ENCODE results near the gene ARHGAP10. TPM values are rescaled to one million over a fixed set of nuclear protein-coding genes. Genes with fewer than 3 reads are reported as not detected.
A peak's percentile ranks its signal among the peaks of the same experiment; 100 is the strongest.

The ARHGAP10 gene
- total RNA-seq, 2 experiments from 2014 or later: 6.5 to 6.6 TPM

DNA sequence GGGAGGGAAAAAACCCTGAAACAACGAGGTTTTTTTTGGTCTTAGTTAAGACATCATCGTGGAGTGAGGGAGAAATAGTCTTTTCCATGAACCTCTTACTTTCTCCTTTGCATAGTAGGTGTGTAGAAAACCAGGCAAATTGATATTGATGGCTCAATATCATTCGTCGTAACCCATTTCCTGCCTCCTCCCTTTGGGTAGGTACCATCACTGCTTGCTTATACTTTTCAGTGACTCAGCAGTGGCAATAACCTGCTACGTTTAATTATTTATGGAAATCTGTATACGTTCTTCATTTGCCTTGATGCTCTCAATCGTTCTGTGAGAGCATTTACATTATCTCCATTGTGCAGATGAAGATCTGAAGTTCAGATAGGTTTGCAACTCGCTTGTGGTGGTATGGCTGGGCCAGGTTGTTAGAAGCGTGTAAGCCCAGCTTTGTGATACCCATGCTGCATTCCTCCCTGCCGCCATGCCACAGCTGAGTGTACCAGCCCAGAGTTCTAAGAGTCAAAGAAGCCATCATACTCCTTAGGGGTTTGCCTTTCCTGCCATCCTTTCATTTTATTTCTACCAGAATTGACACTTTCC is 212.9 kb downstream of the ARHGAP10 start:
- POLR2A ChIA-PET: no interaction called here
- Mint-ChIP-seq H3K9me3 (no peaks in the 10 kb centered on the region), H3K4me3 (no peak overlapping the region), H3K36me3 (peaks cover 16% of the 10 kb centered on the region), H3K4me1 (peaks cover 27% of the 10 kb centered on the region), H3K27ac (peak overlapping the region; percentile 36), H3K27me3 (no peaks in the 10 kb centered on the region)
- ATAC-seq (ENCODE audit: low read depth) (no peak), DNase-seq (no peak)

DNA sequence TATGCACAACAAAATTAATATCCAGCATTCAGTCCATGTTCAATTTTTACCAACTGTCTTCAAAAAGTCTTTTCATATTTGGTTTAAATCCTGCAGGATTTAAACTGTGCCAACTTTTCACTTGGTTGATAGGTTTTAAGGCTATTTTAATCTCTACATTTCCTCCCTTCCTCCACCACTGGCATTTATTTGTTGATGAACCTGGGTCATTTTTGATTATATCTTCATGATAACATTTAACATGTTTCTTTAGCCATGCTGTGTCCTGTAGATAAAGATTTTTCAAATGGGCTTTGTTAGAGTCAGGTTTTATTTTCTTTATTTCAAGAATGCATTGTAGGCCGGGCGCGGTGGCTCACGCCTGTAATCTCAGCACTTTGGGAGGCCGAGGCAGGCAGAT is 216.4 kb downstream of the ARHGAP10 start:
- H3K4me1 Mint-ChIP-seq: peaks cover 17% of the 10 kb centered on the region
- no peak for ATAC-seq (ENCODE audit: low read depth)
- H3K27me3 Mint-ChIP-seq: no peaks in the 10 kb centered on the region
- no peak overlapping the region for H3K4me3 Mint-ChIP-seq
- H3K9me3 Mint-ChIP-seq: no peaks in the 10 kb centered on the region
- no peak for DNase-seq
- H3K27ac Mint-ChIP-seq: no peak overlapping the region
- POLR2A ChIA-PET: no interaction called here
- peaks cover 22% of the 10 kb centered on the region for H3K36me3 Mint-ChIP-seq

DNA sequence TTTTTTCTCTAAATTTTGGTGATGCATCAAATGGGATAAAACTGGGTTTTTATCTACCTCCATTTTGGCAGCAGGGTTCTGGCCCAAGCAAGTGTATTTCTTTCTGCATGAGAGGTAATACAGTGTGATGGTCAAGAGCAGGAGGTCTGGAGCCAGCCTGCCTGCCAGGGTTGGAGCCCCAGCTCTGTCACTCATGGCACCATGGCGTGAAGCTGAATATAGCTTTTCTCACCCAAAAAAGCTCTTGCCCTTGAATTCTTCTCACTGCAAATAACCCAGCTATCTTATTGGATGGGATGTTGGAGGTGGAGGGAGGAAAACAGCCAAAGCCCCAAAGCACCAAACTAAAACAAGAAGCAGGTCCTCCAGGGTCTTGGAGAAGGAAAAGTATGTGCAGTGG is 218.4 kb downstream of the ARHGAP10 start:
- POLR2A ChIA-PET: no interaction called here
- Mint-ChIP-seq H3K27me3 (no peaks in the 10 kb centered on the region), H3K36me3 (peaks cover 20% of the 10 kb centered on the region), H3K4me1 (no peaks in the 10 kb centered on the region), H3K9me3 (no peaks in the 10 kb centered on the region), H3K4me3 (no peak overlapping the region), H3K27ac (no peak overlapping the region)
- ATAC-seq (ENCODE audit: low read depth) (no peak), DNase-seq (no peak)

DNA sequence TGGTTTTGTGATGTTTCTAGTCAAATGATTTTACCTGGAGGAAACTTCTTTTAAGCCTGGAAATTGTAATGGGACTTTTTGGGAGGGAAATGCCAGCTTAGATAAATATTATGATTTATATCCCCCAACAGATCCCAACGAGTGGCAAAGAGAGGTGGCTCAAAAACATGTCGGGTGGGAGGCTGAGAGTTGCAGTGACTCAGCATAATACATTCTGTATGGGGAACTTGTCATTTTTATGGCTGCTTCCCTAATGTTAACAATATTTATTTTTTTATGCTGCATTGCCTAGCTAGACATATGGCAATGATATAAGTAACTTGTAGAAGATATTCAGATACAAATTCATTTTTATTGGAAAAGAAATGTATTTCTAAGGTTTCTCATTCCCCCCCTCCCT is 219.0 kb downstream of the ARHGAP10 start:
- no peak for ATAC-seq (ENCODE audit: low read depth)
- no peaks in the 10 kb centered on the region for H3K27me3 Mint-ChIP-seq
- H3K4me3 Mint-ChIP-seq: no peak overlapping the region
- POLR2A ChIA-PET: no interaction called here
- H3K9me3 Mint-ChIP-seq: no peaks in the 10 kb centered on the region
- peaks cover 20% of the 10 kb centered on the region for H3K36me3 Mint-ChIP-seq
- H3K4me1 Mint-ChIP-seq: no peaks in the 10 kb centered on the region
- no peak for DNase-seq
- no peak overlapping the region for H3K27ac Mint-ChIP-seq

DNA sequence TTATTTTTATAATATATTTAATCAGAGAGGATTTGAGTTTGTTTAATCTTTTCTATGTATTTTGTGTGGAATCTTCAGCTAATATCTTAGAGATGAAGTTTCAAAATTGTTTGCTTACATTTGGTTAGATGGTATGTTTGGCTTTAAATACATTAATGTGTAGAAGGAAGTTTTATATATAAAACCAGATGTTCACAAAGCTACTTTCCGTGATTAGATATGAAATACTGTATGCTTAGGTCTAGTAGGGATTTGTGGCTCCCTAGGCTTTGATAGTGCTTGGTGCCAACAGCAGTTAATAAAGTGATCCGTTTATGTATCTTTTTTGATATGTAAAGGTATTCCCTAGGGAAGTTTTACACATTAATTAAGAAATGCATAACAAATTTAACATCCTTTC is 223.0 kb downstream of the ARHGAP10 start:
- H3K4me3 Mint-ChIP-seq: no peak overlapping the region
- peaks cover 19% of the 10 kb centered on the region for H3K36me3 Mint-ChIP-seq
- no peak for DNase-seq
- H3K9me3 Mint-ChIP-seq: no peaks in the 10 kb centered on the region
- ATAC-seq (ENCODE audit: low read depth): no peak
- POLR2A ChIA-PET: no interaction called here
- H3K4me1 Mint-ChIP-seq: no peaks in the 10 kb centered on the region
- H3K27me3 Mint-ChIP-seq: no peaks in the 10 kb centered on the region
- no peak overlapping the region for H3K27ac Mint-ChIP-seq

DNA sequence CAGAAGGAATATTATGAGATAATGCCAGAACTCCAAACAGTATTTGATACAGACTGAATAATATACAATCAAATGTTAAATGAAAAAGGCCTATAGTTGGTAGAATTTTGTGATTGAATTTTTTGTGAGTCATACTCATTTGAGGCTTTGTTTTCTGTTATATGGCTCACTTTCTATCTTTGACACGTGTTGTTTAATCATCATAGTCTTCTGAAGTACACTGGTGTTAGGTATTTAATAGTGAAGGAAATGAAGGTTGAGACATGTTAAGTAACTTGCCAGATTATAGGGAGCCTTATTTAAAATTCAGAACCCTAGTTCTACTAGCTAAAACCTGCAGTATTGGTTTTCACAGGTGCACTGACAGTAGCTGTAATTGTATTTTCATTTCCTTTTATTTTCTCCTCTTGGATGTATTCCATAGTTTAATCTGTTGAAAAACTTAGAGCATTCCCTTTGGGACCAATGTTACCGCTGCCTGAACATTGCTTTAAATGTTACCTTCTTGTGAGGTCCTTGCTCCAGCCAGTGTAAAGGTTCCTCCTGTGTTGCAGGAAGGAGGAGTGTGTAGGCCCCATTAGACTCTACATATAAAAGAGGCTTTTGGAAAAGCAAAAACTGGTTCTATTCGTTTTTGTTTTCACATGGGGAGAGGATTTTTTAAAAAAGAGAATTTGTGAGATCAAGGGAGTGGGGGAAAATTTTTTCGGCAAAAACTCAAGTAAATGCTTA is 224.1 kb downstream of the ARHGAP10 start:
- POLR2A ChIA-PET: no interaction called here
- no peak overlapping the region for H3K27ac Mint-ChIP-seq
- H3K4me1 Mint-ChIP-seq: no peaks in the 10 kb centered on the region
- H3K4me3 Mint-ChIP-seq: no peak overlapping the region
- peaks cover 13% of the 10 kb centered on the region for H3K36me3 Mint-ChIP-seq
- H3K27me3 Mint-ChIP-seq: no peaks in the 10 kb centered on the region
- DNase-seq (no peak), ATAC-seq (ENCODE audit: low read depth) (no peak)
- H3K9me3 Mint-ChIP-seq: no peaks in the 10 kb centered on the region

DNA sequence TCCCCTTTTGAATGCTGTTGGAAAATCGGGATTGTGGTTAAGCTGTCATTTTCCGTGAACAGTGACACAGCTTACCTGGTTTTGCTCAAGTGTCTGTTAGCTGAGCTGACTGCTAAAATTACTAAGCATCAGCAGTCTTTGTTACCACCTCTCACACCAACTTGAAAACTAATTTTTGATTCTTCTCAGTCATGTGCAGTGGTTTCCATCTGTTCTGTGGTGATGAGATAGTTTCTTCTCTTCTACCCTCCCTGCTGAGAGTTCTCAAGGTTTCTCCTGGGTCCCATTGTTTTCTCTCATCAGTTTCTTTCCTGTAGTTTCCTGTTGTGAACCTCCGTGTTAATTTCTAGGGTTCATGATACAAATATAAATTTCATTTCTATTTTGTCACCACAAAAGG is 225.6 kb downstream of the ARHGAP10 start:
- Mint-ChIP-seq H3K9me3 (no peaks in the 10 kb centered on the region), H3K36me3 (peaks cover 11% of the 10 kb centered on the region), H3K27me3 (no peaks in the 10 kb centered on the region), H3K4me1 (no peaks in the 10 kb centered on the region), H3K27ac (no peak overlapping the region), H3K4me3 (no peak overlapping the region)
- POLR2A ChIA-PET: no interaction called here
- DNase-seq (no peak), ATAC-seq (ENCODE audit: low read depth) (no peak)

DNA sequence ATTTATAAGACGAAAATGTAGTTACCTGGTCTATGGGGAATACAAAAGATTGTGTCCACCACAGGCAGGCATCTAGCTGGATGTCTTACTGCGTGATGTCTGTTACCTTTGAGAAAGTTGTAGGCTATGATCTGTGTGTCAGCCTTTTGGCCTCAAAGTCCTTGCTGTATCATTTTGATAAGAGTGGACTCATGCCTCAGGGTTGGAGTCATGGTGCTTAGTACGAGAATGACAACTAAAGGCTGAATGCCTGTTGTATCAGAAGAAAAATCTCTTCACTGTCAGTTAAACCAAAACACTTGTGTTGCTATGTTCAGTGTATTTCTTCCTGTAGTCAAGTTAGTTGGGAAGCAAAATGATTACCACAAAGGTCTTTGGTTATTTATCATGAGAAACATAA is 226.2 kb downstream of the ARHGAP10 start:
- Mint-ChIP-seq H3K27ac (no peak overlapping the region), H3K9me3 (no peaks in the 10 kb centered on the region), H3K4me1 (no peaks in the 10 kb centered on the region), H3K36me3 (peaks cover 11% of the 10 kb centered on the region), H3K4me3 (no peak overlapping the region), H3K27me3 (no peaks in the 10 kb centered on the region)
- POLR2A ChIA-PET: no interaction called here
- ATAC-seq (ENCODE audit: low read depth) (no peak), DNase-seq (no peak)

DNA sequence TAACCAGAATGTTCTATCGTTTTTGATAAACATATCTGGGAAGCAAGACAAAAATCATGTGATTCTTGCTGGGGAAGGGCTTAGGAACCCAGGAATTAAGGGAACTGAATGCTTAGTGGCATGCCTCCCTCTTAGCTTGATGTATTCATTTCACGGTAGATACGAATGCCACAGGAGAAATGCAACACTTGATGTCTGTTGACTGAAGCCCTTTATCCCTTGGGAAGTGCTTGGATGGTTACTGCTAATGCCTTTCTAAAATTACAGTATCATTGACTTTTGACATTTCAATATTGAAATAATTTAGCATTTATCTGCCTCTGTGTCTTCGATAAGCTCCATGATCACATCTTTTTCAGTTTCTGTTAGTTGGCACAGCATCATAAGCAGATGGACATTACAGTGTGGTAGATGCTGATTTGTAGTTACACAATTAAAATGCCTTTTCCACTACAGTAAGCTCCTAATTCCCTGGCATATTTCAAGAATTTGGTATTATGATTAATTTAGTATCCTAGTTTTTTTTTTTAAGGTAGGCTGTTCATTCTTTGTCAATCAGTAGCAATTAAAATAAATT is 226.7 kb downstream of the ARHGAP10 start:
- Mint-ChIP-seq H3K4me3 (no peak overlapping the region), H3K27ac (no peak overlapping the region), H3K4me1 (no peaks in the 10 kb centered on the region), H3K9me3 (no peaks in the 10 kb centered on the region), H3K27me3 (no peaks in the 10 kb centered on the region), H3K36me3 (peaks cover 11% of the 10 kb centered on the region)
- ATAC-seq (ENCODE audit: low read depth) (no peak), DNase-seq (no peak)
- POLR2A ChIA-PET: interaction anchor here (0.7 kb wide), 1 partner anchor 467 kb away, joined by 3 read pairs; no protein-coding TSS in a partner anchor

DNA sequence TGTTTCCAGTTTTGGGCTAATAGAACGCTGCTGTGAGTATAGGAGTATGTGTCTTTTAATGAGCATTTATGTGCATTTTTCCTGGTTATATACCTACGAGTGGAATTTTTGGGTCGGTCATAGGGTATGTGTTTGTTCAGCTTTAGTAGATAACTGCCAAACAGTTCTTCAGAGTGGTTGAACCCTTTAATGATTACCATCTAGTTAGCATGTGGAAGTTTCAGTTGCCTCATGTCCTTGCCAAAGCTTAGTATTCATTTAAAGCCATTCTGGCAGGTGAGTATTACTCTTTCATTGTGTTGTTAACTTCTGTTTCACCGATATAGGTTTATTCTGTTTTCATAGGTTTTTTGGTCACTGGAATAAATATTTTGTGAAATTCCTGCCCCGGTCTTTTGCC is 229.1 kb downstream of the ARHGAP10 start:
- no peak overlapping the region for H3K4me3 Mint-ChIP-seq
- POLR2A ChIA-PET: interaction anchor here (0.5 kb wide), 1 partner anchor 69 kb away, joined by 5 read pairs; no protein-coding TSS in a partner anchor
- no peak for DNase-seq
- no peaks in the 10 kb centered on the region for H3K4me1 Mint-ChIP-seq
- no peak overlapping the region for H3K27ac Mint-ChIP-seq
- H3K27me3 Mint-ChIP-seq: no peaks in the 10 kb centered on the region
- no peaks in the 10 kb centered on the region for H3K9me3 Mint-ChIP-seq
- H3K36me3 Mint-ChIP-seq: peaks cover 9% of the 10 kb centered on the region
- ATAC-seq (ENCODE audit: low read depth): no peak

DNA sequence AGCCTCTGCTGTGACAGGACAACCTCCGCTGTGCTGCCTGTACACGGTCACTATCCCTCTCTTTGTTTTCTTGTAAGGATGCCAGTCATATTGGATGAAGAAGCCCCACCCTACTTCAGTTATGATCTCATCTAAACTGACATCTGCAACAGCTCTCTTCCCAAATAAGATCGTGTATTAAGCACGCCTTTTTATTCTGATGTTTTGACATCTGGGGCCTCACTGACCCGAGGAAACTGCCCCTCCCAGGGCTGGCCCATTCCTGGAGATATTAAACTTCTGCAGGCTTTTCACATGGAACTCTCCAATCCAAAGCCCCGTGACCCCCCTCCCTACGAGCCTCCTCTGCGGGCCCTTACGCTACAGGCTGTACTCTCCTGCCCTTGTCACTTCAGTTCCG is 232.0 kb downstream of the ARHGAP10 start:
- POLR2A ChIA-PET: no interaction called here
- H3K4me1 Mint-ChIP-seq: no peaks in the 10 kb centered on the region
- H3K4me3 Mint-ChIP-seq: no peak overlapping the region
- DNase-seq (no peak), ATAC-seq (ENCODE audit: low read depth) (no peak)
- no peaks in the 10 kb centered on the region for H3K9me3 Mint-ChIP-seq
- peaks cover 4% of the 10 kb centered on the region for H3K36me3 Mint-ChIP-seq
- no peaks in the 10 kb centered on the region for H3K27me3 Mint-ChIP-seq
- H3K27ac Mint-ChIP-seq: no peak overlapping the region

DNA sequence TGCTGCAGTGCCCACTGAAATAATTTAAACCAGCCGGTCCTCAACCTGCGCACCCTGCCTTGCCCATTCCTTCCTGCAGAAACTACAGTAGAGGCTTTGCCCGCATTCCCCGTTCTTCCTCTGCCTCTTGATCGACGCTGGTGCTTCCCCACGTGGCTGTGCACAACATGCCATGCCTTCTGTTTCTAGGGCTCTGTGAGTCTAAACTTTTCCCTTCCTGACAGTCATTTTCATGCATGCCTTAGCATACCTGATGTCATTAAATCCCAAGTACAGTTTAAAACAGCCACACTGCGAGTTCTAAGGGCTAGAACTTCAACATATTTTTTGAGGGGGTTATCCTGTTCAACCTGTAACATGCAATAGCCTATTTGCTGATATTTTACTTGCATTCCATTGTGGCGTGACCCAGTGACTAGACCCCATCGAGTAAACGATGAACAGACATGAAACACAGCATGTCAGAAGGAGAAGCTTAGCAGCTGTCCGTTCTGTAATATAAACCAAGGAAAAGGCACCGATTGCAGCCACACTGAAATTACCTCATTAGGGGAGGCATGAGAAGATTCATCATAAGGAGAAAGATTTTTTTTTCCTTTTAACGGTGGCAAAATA is 232.5 kb downstream of the ARHGAP10 start:
- peaks cover 4% of the 10 kb centered on the region for H3K36me3 Mint-ChIP-seq
- DNase-seq (no peak), ATAC-seq (ENCODE audit: low read depth) (no peak)
- no peak overlapping the region for H3K4me3 Mint-ChIP-seq
- no peaks in the 10 kb centered on the region for H3K9me3 Mint-ChIP-seq
- POLR2A ChIA-PET: no interaction called here
- H3K4me1 Mint-ChIP-seq: no peaks in the 10 kb centered on the region
- H3K27ac Mint-ChIP-seq: no peak overlapping the region
- H3K27me3 Mint-ChIP-seq: no peaks in the 10 kb centered on the region

DNA sequence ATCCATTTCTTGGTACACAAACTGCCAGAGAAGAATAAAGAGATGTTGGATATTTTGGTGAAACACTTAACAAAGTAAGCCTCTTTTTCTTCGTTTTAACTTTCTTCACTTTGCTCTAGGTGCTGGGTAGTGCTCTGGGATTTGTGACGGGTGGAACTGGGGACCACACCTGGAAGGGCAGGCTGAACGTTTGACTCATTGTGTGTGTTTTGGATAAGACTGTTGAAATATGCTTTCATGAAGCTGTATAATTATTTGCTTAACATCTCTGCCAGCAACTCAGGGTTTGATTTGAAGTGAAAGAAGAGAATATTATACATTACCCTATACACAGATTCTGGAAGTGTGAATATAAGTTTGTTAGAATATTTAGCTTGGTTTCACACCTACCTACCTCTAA is 233.2 kb downstream of the ARHGAP10 start:
- no peak overlapping the region for H3K27ac Mint-ChIP-seq

DNA sequence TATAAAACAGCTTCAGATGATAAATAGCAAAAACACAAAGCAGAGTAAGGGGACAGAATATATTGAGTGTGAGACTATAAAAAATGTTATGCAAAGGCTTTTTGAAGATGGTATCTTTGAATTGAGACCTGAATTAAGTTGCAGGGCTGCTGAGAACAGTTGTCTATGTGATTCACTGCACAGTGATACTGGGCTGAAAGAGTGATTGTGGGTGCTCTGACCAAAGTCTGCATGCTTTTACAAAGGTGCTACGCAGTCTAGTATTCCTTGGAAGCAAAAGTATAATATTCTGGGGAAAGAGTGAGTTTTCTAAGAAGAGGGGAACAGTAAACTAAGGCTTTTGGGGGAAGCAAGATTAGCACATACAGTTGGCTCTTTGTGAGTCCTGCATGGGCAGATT is 234.0 kb downstream of the ARHGAP10 start:
- Mint-ChIP-seq H3K27ac (no peak overlapping the region), H3K4me1 (peaks cover 5% of the 10 kb centered on the region), H3K27me3 (no peaks in the 10 kb centered on the region), H3K36me3 (peaks cover 5% of the 10 kb centered on the region), H3K4me3 (no peak overlapping the region), H3K9me3 (no peaks in the 10 kb centered on the region)
- no peak for DNase-seq
- no peak for ATAC-seq (ENCODE audit: low read depth)
- POLR2A ChIA-PET: no interaction called here

More for the DNA sequence above, 233.2 kb downstream of the ARHGAP10 start:
- peaks cover 5% of the 10 kb centered on the region for H3K36me3 Mint-ChIP-seq
- H3K4me1 Mint-ChIP-seq: peaks cover 4% of the 10 kb centered on the region
- no peaks in the 10 kb centered on the region for H3K9me3 Mint-ChIP-seq
- ATAC-seq (ENCODE audit: low read depth): no peak
- H3K27me3 Mint-ChIP-seq: no peaks in the 10 kb centered on the region
- no peak overlapping the region for H3K4me3 Mint-ChIP-seq
- DNase-seq: no peak
- POLR2A ChIA-PET: no interaction called here

Measured in activated naive CD8-positive, alpha-beta T cell treated with anti-CD3 and anti-CD28 coated beads, Interleukin-2, amount 10 ng/mL, durations not matched to agents 7 days and 5 days (primary cell).